ENCODE data around the gene UGT1A6. TPM values are rescaled to one million over a fixed set of nuclear protein-coding genes. Genes with fewer than 3 reads are reported as not detected.

UGT1A6 gene
- total RNA-seq, 1 experiment from 2014 or later: 98.0 TPM

- no peaks in the 10 kb centered on the region for H3K27me3 Mint-ChIP-seq (ENCODE audit: unreplicated experiment)
- CTCF ChIA-PET: no interaction called here
These were observed 34.1 kb upstream of the UGT1A6 start for GRCh38 chr2:233658610-233659009.

DNA sequence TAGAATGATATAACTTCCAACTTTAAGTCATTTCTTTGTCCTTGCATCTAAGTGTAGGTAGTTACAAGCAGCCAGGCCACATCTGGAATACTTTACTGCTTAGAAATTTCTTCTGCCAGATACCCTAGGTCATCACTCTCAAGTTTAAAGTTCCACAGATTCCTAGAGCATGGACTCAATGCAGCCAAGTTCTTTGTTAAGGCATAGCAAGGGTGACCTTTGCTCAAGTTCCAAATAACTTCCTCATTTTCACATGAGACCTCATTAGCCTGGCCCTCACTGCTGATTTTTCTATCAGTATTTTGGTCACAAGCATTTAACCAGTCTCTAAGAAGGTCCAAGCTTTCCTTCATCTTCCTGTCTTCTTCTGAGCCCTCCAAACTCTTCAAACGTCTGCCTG, 28.8 kb upstream of the UGT1A6 start:
- no peak for DNase-seq
- TF ChIP-seq, protein P1, sequence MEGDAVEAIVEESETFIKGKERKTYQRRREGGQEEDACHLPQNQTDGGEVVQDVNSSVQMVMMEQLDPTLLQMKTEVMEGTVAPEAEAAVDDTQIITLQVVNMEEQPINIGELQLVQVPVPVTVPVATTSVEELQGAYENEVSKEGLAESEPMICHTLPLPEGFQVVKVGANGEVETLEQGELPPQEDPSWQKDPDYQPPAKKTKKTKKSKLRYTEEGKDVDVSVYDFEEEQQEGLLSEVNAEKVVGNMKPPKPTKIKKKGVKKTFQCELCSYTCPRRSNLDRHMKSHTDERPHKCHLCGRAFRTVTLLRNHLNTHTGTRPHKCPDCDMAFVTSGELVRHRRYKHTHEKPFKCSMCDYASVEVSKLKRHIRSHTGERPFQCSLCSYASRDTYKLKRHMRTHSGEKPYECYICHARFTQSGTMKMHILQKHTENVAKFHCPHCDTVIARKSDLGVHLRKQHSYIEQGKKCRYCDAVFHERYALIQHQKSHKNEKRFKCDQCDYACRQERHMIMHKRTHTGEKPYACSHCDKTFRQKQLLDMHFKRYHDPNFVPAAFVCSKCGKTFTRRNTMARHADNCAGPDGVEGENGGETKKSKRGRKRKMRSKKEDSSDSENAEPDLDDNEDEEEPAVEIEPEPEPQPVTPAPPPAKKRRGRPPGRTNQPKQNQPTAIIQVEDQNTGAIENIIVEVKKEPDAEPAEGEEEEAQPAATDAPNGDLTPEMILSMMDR (IDR thresholded peaks at IDR 0.05; ENCODE audit: unreplicated experiment): no peak
- Mint-ChIP-seq H3K36me3 (ENCODE audit: insufficient read depth, unreplicated experiment) (no peaks in the 10 kb centered on the region), H3K4me1 (ENCODE audit: low read depth, unreplicated experiment) (peaks cover 25% of the 10 kb centered on the region), H3K4me3 (ENCODE audit: low read depth, unreplicated experiment) (no peak overlapping the region), H3K27me3 (ENCODE audit: unreplicated experiment) (no peaks in the 10 kb centered on the region), H3K9me3 (ENCODE audit: low read depth, unreplicated experiment) (peaks cover 5% of the 10 kb centered on the region), H3K27ac (ENCODE audit: unreplicated experiment) (no peak overlapping the region)
- intact Hi-C loops (cut with micrococcal nuclease; ENCODE audit: unreplicated experiment): no loop called here
- CTCF ChIA-PET: no interaction called here
- BruUV-seq (replicated peaks): no TSS peak

More at GRCh38 chr2:233658610-233659009, 34.1 kb upstream of the UGT1A6 start:
- no peak for DNase-seq
- Mint-ChIP-seq H3K27ac (ENCODE audit: unreplicated experiment) (no peak overlapping the region), H3K4me1 (ENCODE audit: low read depth, unreplicated experiment) (peaks cover 34% of the 10 kb centered on the region), H3K9me3 (ENCODE audit: low read depth, unreplicated experiment) (peaks cover 5% of the 10 kb centered on the region), H3K4me3 (ENCODE audit: low read depth, unreplicated experiment) (no peak overlapping the region), H3K36me3 (ENCODE audit: insufficient read depth, unreplicated experiment) (no peaks in the 10 kb centered on the region)
- intact Hi-C loops (cut with micrococcal nuclease; ENCODE audit: unreplicated experiment): no loop called here
- TF ChIP-seq, protein P1 (IDR thresholded peaks at IDR 0.05; ENCODE audit: unreplicated experiment): no peak
- no TSS peak for BruUV-seq (replicated peaks)

DNA sequence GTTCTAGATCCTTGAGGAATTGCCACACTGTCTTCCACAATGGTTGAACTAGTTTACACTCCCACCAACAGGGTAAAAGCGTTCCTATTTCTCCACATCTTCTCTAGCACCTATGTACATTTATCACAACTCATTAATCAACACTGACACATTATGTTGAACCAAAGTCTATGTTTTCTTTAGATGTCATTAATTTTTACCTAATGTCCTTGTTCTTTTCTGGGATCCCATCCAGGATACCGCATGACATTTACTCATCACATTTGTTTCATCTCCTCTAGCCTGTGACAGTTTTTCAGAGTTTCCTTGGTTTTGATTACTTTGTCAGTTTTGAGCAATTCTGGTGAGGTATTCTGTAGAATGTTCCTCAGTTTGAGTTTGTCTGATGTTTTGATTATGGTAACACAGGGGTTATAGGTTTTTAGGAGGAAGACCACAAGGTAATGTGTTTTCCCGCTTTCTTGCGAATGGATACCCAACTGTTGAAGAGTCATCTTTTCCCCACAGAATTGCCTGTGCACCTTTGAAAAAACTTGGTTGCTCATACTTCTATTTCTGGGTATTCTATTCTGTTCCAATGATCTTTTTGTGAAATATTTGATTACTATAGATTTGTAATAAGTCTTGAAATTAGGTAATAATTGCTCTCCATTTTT, 24.0 kb upstream of the UGT1A6 start:
- intact Hi-C loops (cut with micrococcal nuclease; ENCODE audit: unreplicated experiment): no loop called here
- H3K27me3 Mint-ChIP-seq (ENCODE audit: unreplicated experiment): no peaks in the 10 kb centered on the region
- CTCF ChIA-PET: no interaction called here
- peaks cover 32% of the 10 kb centered on the region for H3K4me1 Mint-ChIP-seq (ENCODE audit: low read depth, unreplicated experiment)
- no peaks in the 10 kb centered on the region for H3K36me3 Mint-ChIP-seq (ENCODE audit: insufficient read depth, unreplicated experiment)
- H3K27ac Mint-ChIP-seq (ENCODE audit: unreplicated experiment): no peak overlapping the region
- TF ChIP-seq, protein P1 (IDR thresholded peaks at IDR 0.05; ENCODE audit: unreplicated experiment): no peak
- H3K4me3 Mint-ChIP-seq (ENCODE audit: low read depth, unreplicated experiment): no peak overlapping the region
- DNase-seq: no peak
- H3K9me3 Mint-ChIP-seq (ENCODE audit: low read depth, unreplicated experiment): no peaks in the 10 kb centered on the region
- no TSS peak for BruUV-seq (replicated peaks)

DNA sequence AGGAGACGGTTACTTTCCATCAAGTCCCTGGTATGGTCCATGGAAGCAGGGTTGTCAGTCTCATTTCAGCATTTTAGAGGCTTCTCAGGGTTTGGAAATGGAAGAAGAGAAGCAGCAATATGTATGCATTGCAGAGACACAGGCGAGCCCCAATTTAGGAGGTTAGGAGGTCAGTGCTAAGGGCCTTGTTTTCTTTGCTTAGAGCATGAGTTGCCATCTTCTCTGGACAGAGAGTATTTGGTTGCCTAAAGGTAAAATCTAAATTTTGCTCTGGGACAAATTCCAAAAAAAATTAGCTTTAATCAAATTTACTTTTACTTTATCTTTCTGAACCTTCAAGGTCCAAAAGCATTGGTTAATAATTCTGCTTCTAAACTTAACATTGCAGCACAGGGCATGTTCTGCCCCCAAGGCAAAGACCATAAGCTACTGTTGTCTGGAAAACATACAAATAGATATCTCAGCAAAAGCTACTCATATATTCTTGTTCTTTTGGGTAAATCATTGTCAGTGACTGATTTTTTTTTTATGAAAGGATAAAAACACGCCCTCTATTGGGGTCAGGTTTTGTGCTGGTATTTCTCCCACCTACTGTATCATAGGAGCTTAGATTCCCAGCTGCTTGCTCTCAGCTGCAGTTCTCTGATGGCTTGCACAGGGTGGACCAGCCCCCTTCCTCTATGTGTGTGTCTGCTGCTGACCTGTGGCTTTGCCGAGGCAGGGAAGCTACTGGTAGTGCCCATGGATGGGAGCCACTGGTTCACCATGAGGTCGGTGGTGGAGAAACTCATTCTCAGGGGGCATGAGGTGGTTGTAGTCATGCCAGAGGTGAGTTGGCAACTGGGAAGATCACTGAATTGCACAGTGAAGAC, 21.2 kb upstream of the UGT1A6 start, which contains the start of gene UGT1A9:
Gene UGT1A9 (plus strand): TSS at position 609 of the 872 bp plus-strand sequence. CDS start 37 bp downstream, at position 646.
- no peak for DNase-seq
- TF ChIP-seq, protein P1 (IDR thresholded peaks at IDR 0.05; ENCODE audit: unreplicated experiment): no peak
- Mint-ChIP-seq H3K36me3 (ENCODE audit: insufficient read depth, unreplicated experiment) (no peaks in the 10 kb centered on the region), H3K4me1 (ENCODE audit: low read depth, unreplicated experiment) (peaks cover 23% of the 10 kb centered on the region), H3K27ac (ENCODE audit: unreplicated experiment) (no peak within 1 kb of the TSS), H3K9me3 (ENCODE audit: low read depth, unreplicated experiment) (peaks cover 2% of the 10 kb centered on the region), H3K4me3 (ENCODE audit: low read depth, unreplicated experiment) (no peak within 1 kb of the TSS), H3K27me3 (ENCODE audit: unreplicated experiment) (no peaks in the 10 kb centered on the region)
- no TSS peak for BruUV-seq (replicated peaks)
- intact Hi-C loops (cut with micrococcal nuclease; ENCODE audit: unreplicated experiment): no loop called here
- CTCF ChIA-PET: no interaction called here

Measured in Calu3 (cell line).